DMS153 treated with DMSO at 0.1 percent for 48 hours (cell line): ENCODE results near the gene RNLS.
"Not testable (repeated sequence)": the region's sequence is repeated elsewhere in the genome, so short reads cannot be mapped to it uniquely, and the experiment has no call there.

Source experiments
- DNase-seq: peaks from one replicate; lab custom pipeline; 2025; ENCODE audit not compliant: unreplicated experiment; lab: John Stamatoyannopoulos, UW

RNLS gene

DNA sequence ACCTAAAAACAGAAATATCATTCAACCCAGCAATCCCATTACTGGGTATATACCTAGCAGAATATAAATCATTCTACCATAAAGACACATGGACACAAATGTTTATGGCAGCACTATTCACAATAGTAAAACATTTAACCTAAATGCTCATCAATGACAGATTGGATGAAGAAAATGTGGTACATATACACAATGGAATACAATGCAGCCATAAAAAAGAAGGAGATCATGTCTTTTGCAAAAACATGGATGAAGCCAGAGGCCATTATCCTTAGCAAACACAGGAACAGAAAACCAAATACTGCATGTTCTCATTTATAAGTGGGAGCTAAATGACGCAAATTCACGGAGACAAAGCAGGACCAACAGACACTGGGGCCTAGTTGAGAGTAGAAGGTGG lies 96.3 kb downstream of the RNLS start:
- DNase-seq, result not testable (repeated sequence)

- DNase-seq, result no peak
Measured at GRCh38 chr10:88482220-88482619, 100.9 kb downstream of the RNLS start.

GRCh38 chr10:88478256-88478655 lies 104.9 kb downstream of the RNLS start:
- no peak for DNase-seq

- DNase-seq, result no peak
Measured at GRCh38 chr10:88477343-88478085, 105.6 kb downstream of the RNLS start.

DNA sequence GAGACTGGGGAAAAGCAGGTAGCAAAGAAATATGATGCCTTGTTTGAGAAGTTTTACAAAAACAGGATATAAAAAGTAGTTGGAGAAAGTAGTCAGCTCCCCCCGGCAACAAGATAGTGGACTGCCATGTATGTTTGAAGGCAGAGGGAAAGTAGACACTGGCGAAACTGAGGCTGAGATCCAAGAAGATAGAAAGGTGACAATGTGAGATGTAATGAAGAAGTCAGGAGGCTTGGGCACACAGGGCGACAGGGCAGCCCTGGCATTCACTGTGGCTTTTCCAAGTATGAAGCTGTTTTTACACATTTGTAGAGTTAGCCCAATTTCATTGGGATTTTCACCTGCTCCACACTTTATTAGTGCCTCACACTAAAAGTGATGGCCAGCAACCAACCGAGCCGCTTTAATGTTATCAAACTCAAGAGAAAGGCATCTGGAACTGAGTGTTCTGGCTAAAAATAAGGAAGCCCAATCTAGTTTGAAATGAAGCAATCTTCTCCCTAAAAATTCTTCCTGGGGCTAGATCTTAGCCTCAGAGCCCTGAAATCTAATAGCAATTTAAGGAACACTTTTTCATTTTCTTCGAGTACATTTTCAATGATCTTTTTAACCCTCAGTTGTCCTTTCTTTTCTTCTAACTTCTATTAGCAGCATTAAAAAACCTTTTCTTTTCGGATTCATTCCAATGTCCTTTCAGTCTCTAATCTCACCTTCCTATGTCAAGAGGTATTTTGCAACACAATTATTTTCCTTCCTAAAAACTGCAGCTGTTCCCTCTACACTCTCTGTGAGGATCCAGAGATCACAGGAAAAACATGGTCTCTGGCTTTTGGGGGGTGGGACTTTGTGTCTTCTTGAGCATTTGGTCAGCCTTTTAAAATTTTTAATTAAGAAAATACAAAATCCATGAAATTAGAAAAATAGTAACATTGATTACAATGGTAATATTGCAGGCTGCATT lies 108.0 kb downstream of the RNLS start:
- DNase-seq, result no peak

DNA sequence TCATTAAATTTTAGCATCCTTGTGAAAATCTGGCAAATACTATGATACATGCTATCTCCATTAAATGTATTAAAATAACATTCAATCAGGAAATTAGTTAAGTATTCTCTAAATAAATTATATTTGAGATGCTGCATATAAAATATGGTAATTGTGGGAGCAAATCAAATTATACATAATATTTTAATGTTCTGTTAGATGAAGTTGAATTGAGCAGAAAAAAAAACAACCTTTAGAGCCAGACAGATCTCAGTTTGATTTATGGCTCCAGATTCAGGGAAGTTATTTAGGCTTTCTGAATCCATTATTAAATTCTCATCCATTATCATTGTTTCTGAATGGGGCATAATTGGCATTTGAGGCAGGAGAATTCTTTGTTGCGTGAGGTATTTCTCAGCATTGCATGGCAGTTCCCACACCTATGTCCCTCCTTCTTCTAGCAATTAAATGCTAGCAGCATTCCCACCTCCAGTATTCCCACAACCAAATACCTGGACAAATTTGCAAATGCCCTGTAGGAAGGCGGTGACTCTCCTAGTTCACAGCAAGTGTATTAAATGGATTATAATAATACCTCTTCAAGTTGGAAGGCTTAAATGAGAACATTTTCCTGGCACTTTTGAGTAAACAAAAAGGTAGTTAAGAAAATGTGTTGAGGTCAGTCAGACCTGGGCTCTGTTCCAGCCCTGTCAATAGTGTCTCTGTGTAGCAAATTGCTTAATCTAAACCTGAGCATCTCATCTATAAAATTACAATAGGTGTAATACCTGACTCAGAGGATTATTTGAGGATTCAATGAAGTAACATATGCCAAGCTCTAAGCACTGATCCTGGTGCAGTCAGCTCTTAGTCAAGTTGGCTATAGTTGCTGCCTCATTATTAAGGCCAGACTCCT lies 108.9 kb downstream of the RNLS start:
- DNase-seq, result peak; percentile 89

- no peak for DNase-seq
Measured at GRCh38 chr10:88472540-88472939, 110.6 kb downstream of the RNLS start.

DNA sequence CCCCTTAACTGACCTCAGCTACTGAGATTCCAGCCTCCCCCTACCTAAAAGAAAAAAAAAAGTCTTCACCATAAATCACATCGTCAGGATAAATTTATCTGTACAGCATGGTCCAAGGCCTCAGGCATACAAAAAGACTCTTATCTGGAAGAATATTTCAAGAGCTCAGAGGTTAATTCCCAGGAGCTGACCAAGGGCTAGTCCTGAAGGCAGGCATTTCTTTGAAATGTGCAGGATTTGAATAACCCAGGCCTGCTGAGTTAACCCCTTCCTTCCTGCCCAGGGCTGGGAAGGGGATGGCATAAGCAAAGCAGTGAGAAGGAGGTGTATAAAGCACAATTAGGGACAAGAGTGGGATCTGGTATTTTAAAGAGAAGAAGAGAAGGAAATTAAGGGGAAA lies 111.2 kb downstream of the RNLS start:
- no peak for DNase-seq

DNA sequence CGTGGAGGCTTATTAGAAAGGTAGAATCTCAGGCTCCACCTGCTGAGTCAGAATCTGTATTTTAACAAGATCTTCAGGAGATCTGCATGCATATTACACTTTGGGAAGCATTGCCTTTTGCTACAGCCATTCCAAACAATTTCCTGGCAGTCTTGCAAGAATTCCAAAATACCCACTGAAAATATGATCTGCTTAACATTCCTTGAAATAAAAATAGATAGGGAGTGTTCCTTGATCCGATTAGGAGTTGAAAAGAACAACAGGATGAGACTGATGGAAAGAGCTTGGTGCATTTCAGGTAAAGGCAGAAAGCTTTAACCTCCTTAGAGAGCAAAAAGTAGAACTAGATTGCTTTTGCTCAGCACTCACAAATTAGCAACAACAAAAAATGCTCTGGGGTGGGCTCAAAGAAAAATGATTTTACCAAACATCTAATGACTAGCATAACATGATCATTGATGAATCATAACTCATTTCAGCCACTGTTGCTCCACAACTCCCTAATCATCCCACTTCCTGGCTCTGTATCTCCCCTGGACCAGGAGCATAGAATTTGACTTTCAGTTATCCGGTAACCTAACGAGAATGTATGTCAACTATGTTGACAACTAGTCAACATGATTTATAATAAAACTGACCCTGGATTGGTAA lies 115.2 kb downstream of the RNLS start:
- DNase-seq, result no peak

GRCh38 chr10:88466786-88467185 lies 116.3 kb downstream of the RNLS start:
- no peak for DNase-seq

DNA sequence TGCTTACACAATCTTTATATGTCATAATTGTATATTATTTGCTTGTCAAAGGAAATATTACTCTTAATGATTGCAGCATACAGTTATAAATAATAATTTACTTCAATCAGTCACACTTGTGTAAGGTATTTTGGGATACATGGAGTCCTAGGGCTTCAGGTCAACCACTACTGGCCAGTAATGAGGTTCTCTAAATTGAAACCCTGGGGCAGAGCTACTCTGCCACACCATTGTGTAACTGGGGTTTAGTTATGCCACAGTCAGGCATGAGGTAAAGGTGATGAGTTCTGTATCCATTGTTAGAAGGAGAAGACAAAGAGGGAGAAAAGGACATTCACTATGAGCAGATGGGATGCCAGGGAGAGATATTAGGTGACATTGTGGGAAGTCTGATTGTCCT lies 117.4 kb downstream of the RNLS start:
- no peak for DNase-seq

GRCh38 chr10:88463811-88464210 lies 119.3 kb downstream of the RNLS start:
- DNase-seq, result no peak

DNA sequence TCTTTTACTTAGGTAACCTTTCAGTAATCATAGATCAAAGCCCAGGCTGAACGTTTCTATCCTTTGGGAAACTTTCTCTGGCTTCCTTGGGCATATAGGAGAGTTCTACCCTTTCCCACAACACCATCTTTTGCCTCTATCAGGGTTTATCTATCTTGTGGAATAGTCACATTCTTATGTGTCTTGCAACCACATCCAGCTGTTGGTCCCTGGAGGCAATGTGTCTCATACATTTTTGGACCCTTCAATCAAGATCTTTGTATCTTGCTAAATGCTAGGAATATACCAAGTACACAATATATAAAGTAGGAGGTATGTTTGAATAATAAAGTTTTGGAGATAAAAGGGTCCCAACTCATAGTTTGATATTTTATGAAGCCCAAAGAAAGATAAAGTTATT lies 121.7 kb downstream of the RNLS start:
- no peak for DNase-seq

GRCh38 chr10:88459530-88459929 lies 123.6 kb downstream of the RNLS start:
- no peak for DNase-seq

DNA sequence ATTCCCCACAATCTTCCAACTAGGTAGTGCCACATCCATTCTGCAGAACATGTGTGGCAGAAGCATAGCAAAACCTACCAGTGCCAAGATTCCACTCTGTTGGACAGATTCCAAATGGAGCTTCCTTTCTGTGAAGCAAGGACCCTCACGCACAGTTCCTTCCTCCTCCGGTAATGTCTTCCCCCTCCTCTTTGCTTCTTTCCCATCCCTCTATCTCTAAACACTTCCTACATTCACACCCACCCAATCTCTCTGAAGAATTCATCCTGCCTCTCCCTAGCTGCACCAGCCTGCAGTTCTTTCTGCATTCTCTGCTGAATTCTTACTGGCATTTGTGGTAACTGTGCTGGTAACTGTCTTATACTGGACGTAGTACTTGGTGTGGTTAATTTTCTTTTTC lies 124.9 kb downstream of the RNLS start:
- no peak for DNase-seq

DNA sequence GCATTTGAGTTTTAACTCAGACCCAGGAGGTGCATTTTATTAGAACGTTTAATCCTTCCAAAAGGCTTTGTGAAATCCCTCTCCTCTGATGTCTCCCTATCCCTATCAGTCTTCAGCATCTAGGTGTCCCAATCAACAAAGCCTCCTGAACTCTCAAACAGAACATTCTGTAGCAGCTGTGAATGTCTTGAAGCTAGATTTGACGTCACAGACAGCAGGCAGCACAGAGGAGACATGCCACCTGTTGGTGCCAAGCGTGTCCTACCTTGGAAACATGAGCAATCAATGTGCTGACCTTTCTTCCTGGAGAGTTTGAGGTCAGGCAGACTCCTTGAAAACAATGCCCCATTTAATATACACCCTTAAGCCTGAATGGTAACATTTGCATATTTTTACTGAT lies 125.5 kb downstream of the RNLS start:
- DNase-seq, result no peak

GRCh38 chr10:88456730-88457129 lies 126.4 kb downstream of the RNLS start:
- DNase-seq, result no peak

- DNase-seq, result no peak
Measured at GRCh38 chr10:88455831-88456230, 127.3 kb downstream of the RNLS start.

DNA sequence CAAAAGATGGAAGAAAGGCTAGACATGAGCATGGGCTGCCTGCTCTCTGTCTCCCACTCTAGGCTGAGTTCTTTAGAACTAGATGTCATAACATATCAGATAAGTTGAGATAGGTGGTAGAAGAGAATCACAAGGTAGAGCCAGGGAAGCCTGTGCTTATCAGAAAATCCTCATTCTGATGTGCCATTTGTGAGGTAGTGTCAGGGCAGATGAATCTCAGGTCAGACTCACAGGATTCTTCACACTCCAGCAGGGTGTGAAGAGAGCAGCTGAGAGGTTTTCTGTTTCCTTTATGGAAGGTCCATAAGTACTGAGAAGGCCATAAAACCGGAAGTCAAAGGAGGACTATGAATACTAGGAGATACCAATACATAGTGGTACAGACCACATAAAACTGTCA lies 132.9 kb downstream of the RNLS start:
- no peak for DNase-seq

GRCh38 chr10:88442716-88443115 lies 140.4 kb downstream of the RNLS start:
- DNase-seq, result no peak

DNA sequence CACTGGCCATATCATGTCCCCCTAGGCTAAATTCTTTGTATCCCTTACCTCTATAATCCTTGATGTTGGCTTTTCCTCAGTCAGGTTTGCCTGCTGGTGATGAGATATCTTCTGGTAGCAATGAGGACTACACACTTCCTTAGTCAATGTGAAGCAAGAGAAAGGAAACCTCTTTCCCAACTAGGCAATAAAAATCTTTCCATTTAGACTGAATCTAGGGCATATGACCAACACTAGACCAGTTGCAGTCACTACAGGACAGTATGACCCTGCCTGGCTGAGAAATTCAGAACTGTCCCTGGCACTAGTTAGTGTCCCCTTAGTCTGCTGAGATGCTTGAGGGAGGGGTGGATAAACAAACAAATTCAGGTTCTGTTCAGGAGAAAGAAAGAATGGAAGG lies 142.6 kb downstream of the RNLS start:
- DNase-seq, result no peak
